K562 (cell line): ENCODE data around the gene DYNC2LI1. TPM values are rescaled to one million over a fixed set of nuclear protein-coding genes. Genes with fewer than 3 reads are reported as not detected.

ENCODE experiments used
- ATAC-seq: fragments of 200-7000 bp; cut with Tn5 transposase; 3 replicates; pipeline ENCODE4 v1.9.1; 2020; ENCODE audit warnings: moderate library complexity
- BruUV-seq: library from RNA; stranded (reverse); fragments of 400-500 nt; replicated peaks from 2 replicates; lab custom pipeline; 2021; lab: Mats Ljungman, UMichigan
- CTCF ChIA-PET: fragments of 300-600 bp; formaldehyde crosslinking; extraction: SDS; loops from one replicate; lab custom pipeline; 2021; ENCODE audit warnings: low intra/inter-chr PET ratio; lab: Yijun Ruan, JAX
- POLR2A ChIA-PET: fragments of 300-600, 350-650 bp; sonication (Branson Sonifier 250); formaldehyde crosslinking; extraction: SDS; loops from one replicate; lab custom pipeline; 2021; ENCODE audit warnings: antibody characterized with exemption, inconsistent platforms; lab: Yijun Ruan, JAX
- DNase-seq, 4 experiments: peaks; one replicate each; pipeline versions ENCODE4 v3.0.0 to v3.0.0-alpha.2; 2011 to 2018; ENCODE audit warnings: low spot score in 3 of 4, mixed read lengths in 3 of 4; ENCODE audit errors: extremely low read depth in 1 of 4
- FAIRE-seq: peaks from 2 replicates; lab custom pipeline; 2011; peaks lifted over from hg19 to GRCh38; lab: Jason Lieb, UNC
- H2AFZ ChIP-seq: 2 replicates; pipeline ENCODE4 v1.6.0; 2011; ENCODE audit warnings: low read depth, low read length, control low read depth, inconsistent platforms
- H3K27ac ChIP-seq: fragments of 200-600 bp; 3 replicates; pipeline ENCODE4 v1.8.0; 2011; ENCODE audit warnings: low read depth, mild to moderate bottlenecking, control low read depth, inconsistent platforms, low read length, moderate library complexity, mixed read lengths; ENCODE audit errors: extremely low read depth
- H3K27me3 ChIP-seq, 2 experiments: fragments of 300-600 bp in 1 of 2; 2 replicates in 1 of 2; 3 replicates in 1 of 2; pipeline versions ENCODE4 v1.6.0 to v1.8.0; 2011; ENCODE audit warnings: inconsistent platforms in 2 of 2, low read length in 2 of 2, mild to moderate bottlenecking in 1 of 2, mixed read lengths in 1 of 2, moderate library complexity in 1 of 2; ENCODE audit not compliant: control insufficient read depth in 2 of 2, insufficient read depth in 2 of 2
- H3K36me3 ChIP-seq: fragments of 300-600 bp; 3 replicates; pipeline ENCODE4 v1.8.0; 2011; ENCODE audit warnings: mild to moderate bottlenecking, low read length, inconsistent platforms; ENCODE audit not compliant: control insufficient read depth, insufficient read depth
- H3K4me1 ChIP-seq, 2 experiments: fragments of 200-600 bp in 1 of 2; replicated peaks in 1 of 2; 2 replicates in 1 of 2; 3 replicates in 1 of 2; pipeline versions ENCODE4 v1.5.1 to v1.8.0; 2011; ENCODE audit warnings: inconsistent platforms in 2 of 2, low read length in 2 of 2, mild to moderate bottlenecking in 1 of 2, mixed read lengths in 1 of 2, moderate library complexity in 1 of 2; ENCODE audit not compliant: control insufficient read depth in 2 of 2, insufficient read depth in 2 of 2
- H3K4me2 ChIP-seq: 2 replicates; pipeline ENCODE4 v1.6.1; 2011; ENCODE audit warnings: low read length, control low read depth, inconsistent platforms, mixed read lengths; ENCODE audit not compliant: insufficient read depth
- H3K4me3 ChIP-seq: fragments of 200-600 bp; sonication (generic), shearing (Covaris generic); 2 replicates; pipeline ENCODE4 v1.5.1; 2016; ENCODE audit warnings: control low read depth, inconsistent platforms
- H3K79me2 ChIP-seq: fragments of 200-600 bp; 3 replicates; pipeline ENCODE4 v1.8.0; 2011; ENCODE audit warnings: low read length, inconsistent platforms; ENCODE audit not compliant: control insufficient read depth, insufficient read depth
- H3K9ac ChIP-seq, 2 experiments: 2 replicates each; pipeline versions ENCODE4 v1.6.0 to v1.6.1; 2011; ENCODE audit warnings: low read depth in 2 of 2, low read length in 2 of 2, control low read depth in 1 of 2, inconsistent platforms in 1 of 2, mild to moderate bottlenecking in 1 of 2, mixed read lengths in 1 of 2; ENCODE audit not compliant: insufficient read depth in 1 of 2
- H3K9me1 ChIP-seq: one replicate; pipeline ENCODE4 v1.6.0; 2011; ENCODE audit warnings: inconsistent platforms, mild to moderate bottlenecking, low read length, moderate library complexity; ENCODE audit not compliant: control insufficient read depth, insufficient read depth
- H3K9me3 ChIP-seq: replicated peaks from 2 replicates; pipeline ENCODE4 v1.5.1; 2011; ENCODE audit warnings: low read depth, low read length, inconsistent platforms; ENCODE audit not compliant: control insufficient read depth, insufficient read depth
- H4K20me1 ChIP-seq: replicated peaks from 2 replicates; pipeline ENCODE4 v1.6.1; 2011; ENCODE audit warnings: low read length, inconsistent platforms, mixed read lengths; ENCODE audit not compliant: control insufficient read depth, insufficient read depth
- RBM25 ChIP-seq: fragments of 200-400 bp; formaldehyde crosslinking; IDR thresholded peaks from 2 replicates; pipeline ENCODE4 v1.6.1; 2018; ENCODE audit warnings: low read length, low read depth, moderate library complexity; ENCODE audit not compliant: severe bottlenecking
- ZNF395 ChIP-seq: fragments of 200-800 bp; sonication (Bioruptor generic); IDR thresholded peaks from 2 replicates; pipeline ENCODE4 v1.6.1; 2017; ENCODE audit warnings: missing genetic modification characterization, missing compliant biosample characterization
- ZNF511 ChIP-seq: sonication (generic); formaldehyde crosslinking; IDR thresholded peaks from 2 replicates; pipeline ENCODE4 v1.8.0; 2022; ENCODE audit warnings: mild to moderate bottlenecking, missing genetic modification reagents
- WGBS: fragments of 100-300 bp; shearing (Covaris generic); methylation state at CpG from one replicate; pipeline ENCODE4 v1.1.6; 2016; ENCODE audit warnings: low coverage, mixed read lengths; ENCODE audit not compliant: insufficient coverage; ENCODE audit errors: missing lambda C conversion rate; 5-methylcytosine and 5-hydroxymethylcytosine counted together
- in situ Hi-C: fragments of 300-500 bp; cut with MboI; formaldehyde crosslinking; loops from 4 replicates; pipeline ENCODE4 v1.15.0; 2018; ENCODE audit warnings: inconsistent platforms, mixed read lengths
- intact Hi-C: fragments of 100-400 bp; cut with micrococcal nuclease; formaldehyde crosslinking; loops from 2 replicates; pipeline ENCODE4 v1.14.2; 2022
- polyA plus RNA-seq, 8 experiments: library from polyadenylated mRNA; depleted of rRNA in 4 of 8; stranded (reverse) in 5 of 8; unstranded in 3 of 8; fragments of >200 nt; fragmentation: Nextera tagmentation in 2 of 8; fragmentation: Illumina TruSeq in 1 of 8; extraction: Ambion mirVana in 2 of 8; extraction: Trizol in 1 of 8; gene quantifications; 2 replicates each; pipeline versions ENCODE4 v1.2.1 to v1.2.3, GENCODE V29; 2011 to 2014; ENCODE audit warnings: inconsistent platforms in 1 of 8, missing spikeins in 1 of 8
- total RNA-seq, 7 experiments: library from RNA; depleted of rRNA in 6 of 7; stranded (reverse); fragments of >200 nt in 6 of 7; fragmentation: Illumina TruSeq in 2 of 7; extraction: Trizol in 2 of 7; gene quantifications; 2 replicates each; pipeline versions ENCODE4 v1.2.1 to v1.2.3, GENCODE V29; 2011 to 2021; ENCODE audit warnings: low replicate concordance in 1 of 7

Gene DYNC2LI1
- total and polyA plus RNA-seq, 9 of the 15 experiments (the other 6 are each of a cell fraction or from before 2014, with no cell fraction given): 12.5 to 42.2 (median 25.8) TPM

GRCh38 chr2:43845181-43845580, 71.3 kb downstream of the DYNC2LI1 start:
- BruUV-seq: no TSS peak
- CTCF ChIA-PET: no interaction called here
- intact Hi-C loops: no loop called here
- no peak for FAIRE-seq
- no peaks in the 10 kb centered on the region for H3K9me1 ChIP-seq
- H2AFZ ChIP-seq: no peak overlapping the region
- in situ Hi-C loops: no loop called here
- H3K4me2 ChIP-seq: no peak overlapping the region
- no peaks in the 10 kb centered on the region for H4K20me1 ChIP-seq
- no peak for TF ChIP-seq ZNF395 (CRISPR knock-in tag)
- no peak for TF ChIP-seq ZNF511 (CRISPR knock-in tag)
- peak; percentile 75 for TF ChIP-seq RBM25
- TF ChIP-seq, all 486 proteins: peak for 1
- POLR2A ChIA-PET: no interaction called here
- H3K4me1 ChIP-seq: no peaks in the 10 kb centered on the region
- no peak overlapping the region for H3K27ac ChIP-seq
- no peak overlapping the region for H3K4me3 ChIP-seq
- H3K9me3 ChIP-seq: no peaks in the 10 kb centered on the region
- no peak overlapping the region for H3K9ac ChIP-seq
- 0% methylated on average over 1 of the region's 1 CpG for WGBS
- peaks cover 22 to 54% of the 10 kb centered on the region in 2 experiments for H3K27me3 ChIP-seq
- no peaks in the 10 kb centered on the region for H3K79me2 ChIP-seq
- ATAC-seq (no peak), DNase-seq (peak in 2 of 4 experiments; percentile 4 to 5)
- H3K36me3 ChIP-seq: no peaks in the 10 kb centered on the region
